Hepatocyte (in vitro differentiated cells): ENCODE data around the gene TMEM26. TPM values are rescaled to one million over a fixed set of nuclear protein-coding genes. Genes with fewer than 3 reads are reported as not detected.

ENCODE experiments used
- DNase-seq: peaks from one replicate; pipeline ENCODE4 v3.0.0-alpha.2; 2016; ENCODE audit warnings: low spot score
- H2AFZ ChIP-seq: fragments of 200-600 bp; sonication (generic); 2 replicates; pipeline ENCODE4 v1.6.0; 2016; ENCODE audit warnings: antibody characterized with exemption, mild to moderate bottlenecking
- H3K27ac ChIP-seq: fragments of 200-600 bp; sonication (generic); 2 replicates; pipeline ENCODE4 v1.5.1; 2016; ENCODE audit warnings: mild to moderate bottlenecking
- H3K27me3 ChIP-seq: fragments of 200-600 bp; sonication (generic); 2 replicates; pipeline ENCODE4 v1.6.1; 2016
- H3K36me3 ChIP-seq: fragments of 200-600 bp; sonication (generic); replicated peaks from 2 replicates; pipeline ENCODE4 v1.5.1; 2016; ENCODE audit warnings: low read depth; ENCODE audit not compliant: insufficient read depth
- H3K4me1 ChIP-seq: fragments of 200-600 bp; sonication (generic); 2 replicates; pipeline ENCODE4 v1.5.1; 2016; ENCODE audit warnings: mild to moderate bottlenecking, moderate library complexity; ENCODE audit not compliant: insufficient read depth
- H3K4me2 ChIP-seq: fragments of 200-600 bp; sonication (generic); 2 replicates; pipeline ENCODE4 v1.6.0; 2016
- H3K4me3 ChIP-seq: fragments of 200-600 bp; sonication (generic); 2 replicates; pipeline ENCODE4 v1.5.1; 2016; ENCODE audit warnings: mild to moderate bottlenecking
- H3K79me2 ChIP-seq: fragments of 200-600 bp; sonication (generic); 2 replicates; pipeline ENCODE4 v1.6.0; 2017; ENCODE audit warnings: mild to moderate bottlenecking
- H3K9me2 ChIP-seq: fragments of 200-600 bp; sonication (generic); replicated peaks from 2 replicates; pipeline ENCODE4 v1.6.0; 2017; ENCODE audit warnings: mild to moderate bottlenecking; ENCODE audit not compliant: insufficient read depth
- H3K9me3 ChIP-seq: fragments of 200-600 bp; sonication (generic); 2 replicates; pipeline ENCODE4 v1.5.1; 2016; ENCODE audit warnings: low read depth, mild to moderate bottlenecking
- H4K20me1 ChIP-seq: fragments of 200-600 bp; sonication (generic); 2 replicates; pipeline ENCODE4 v1.6.0; 2016; ENCODE audit warnings: mild to moderate bottlenecking; ENCODE audit not compliant: insufficient read depth, poor library complexity, severe bottlenecking
- EZH2 ChIP-seq: fragments of 200-600 bp; sonication (generic); IDR thresholded peaks from 2 replicates; pipeline ENCODE4 v1.6.1; 2016; ENCODE audit warnings: antibody characterized with exemption, mild to moderate bottlenecking, borderline replicate concordance
- EZH2phosphoT487 ChIP-seq: fragments of 200-600 bp; sonication (generic); IDR thresholded peaks from one replicate; pipeline ENCODE4 v1.6.1; 2018; ENCODE audit warnings: antibody characterized with exemption, mild to moderate bottlenecking, low read depth, moderate library complexity; ENCODE audit not compliant: unreplicated experiment, severe bottlenecking
- WGBS: methylation state at CpG from one replicate; pipeline ENCODE4 v1.1.6; 2016; ENCODE audit warnings: low lambda C conversion rate; ENCODE audit errors: missing lambda C conversion rate; 5-methylcytosine and 5-hydroxymethylcytosine counted together
- polyA plus RNA-seq: library from polyadenylated mRNA; unstranded; fragments of >200 nt; fragmentation: Nextera tagmentation; extraction: Ambion mirVana; gene quantifications from 2 replicates; pipeline ENCODE4 v1.2.1, GENCODE V29; 2016
- total RNA-seq: library from RNA; depleted of rRNA; stranded (reverse); fragments of >200 nt; gene quantifications from 2 replicates; pipeline ENCODE4 v1.2.3, GENCODE V29; 2014
- TF ChIP-seq, protein P1 (sequence below): fragments of 200-600 bp; sonication (generic); IDR thresholded peaks from 2 replicates; pipeline ENCODE4 v1.5.1; 2016; ENCODE audit warnings: antibody characterized with exemption, mild to moderate bottlenecking; ENCODE audit not compliant: poor library complexity

The TMEM26 gene
- total and polyA plus RNA-seq, 2 experiments from 2014 or later: 0.39 to 3.3 TPM

DNA sequence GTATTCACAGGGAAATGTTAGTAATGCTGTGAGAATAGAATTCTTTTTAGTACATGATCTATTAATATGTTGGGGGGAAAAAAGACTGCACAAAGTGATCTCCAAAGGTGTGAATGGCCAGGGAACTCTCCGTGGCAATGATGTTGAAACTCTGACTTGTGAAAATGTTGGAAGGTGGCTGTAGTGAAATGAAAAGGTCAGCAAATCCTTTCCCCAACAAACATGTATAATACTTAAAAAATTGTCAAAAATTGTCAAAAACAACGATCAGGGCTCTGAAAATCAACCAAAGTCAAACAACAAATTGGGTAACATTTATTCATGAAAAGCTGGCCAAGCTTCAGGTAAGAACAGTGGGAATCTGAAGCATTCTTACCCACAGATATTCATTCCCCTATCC is 35.5 kb downstream of the TMEM26 start:
- Histone ChIP-seq H3K9me3 (no peaks in the 10 kb centered on the region), H3K27me3 (no peaks in the 10 kb centered on the region), H3K4me2 (no peak overlapping the region), H3K27ac (no peak overlapping the region), H2AFZ (no peak overlapping the region), H3K36me3 (no peaks in the 10 kb centered on the region), H3K4me1 (no peaks in the 10 kb centered on the region), H3K79me2 (no peaks in the 10 kb centered on the region), H4K20me1 (no peaks in the 10 kb centered on the region), H3K9me2 (no peaks in the 10 kb centered on the region), H3K4me3 (no peak overlapping the region)
- no peak for DNase-seq
- TF ChIP-seq EZH2phosphoT487 (no peak), EZH2 (no peak)
- TF ChIP-seq, protein P1, sequence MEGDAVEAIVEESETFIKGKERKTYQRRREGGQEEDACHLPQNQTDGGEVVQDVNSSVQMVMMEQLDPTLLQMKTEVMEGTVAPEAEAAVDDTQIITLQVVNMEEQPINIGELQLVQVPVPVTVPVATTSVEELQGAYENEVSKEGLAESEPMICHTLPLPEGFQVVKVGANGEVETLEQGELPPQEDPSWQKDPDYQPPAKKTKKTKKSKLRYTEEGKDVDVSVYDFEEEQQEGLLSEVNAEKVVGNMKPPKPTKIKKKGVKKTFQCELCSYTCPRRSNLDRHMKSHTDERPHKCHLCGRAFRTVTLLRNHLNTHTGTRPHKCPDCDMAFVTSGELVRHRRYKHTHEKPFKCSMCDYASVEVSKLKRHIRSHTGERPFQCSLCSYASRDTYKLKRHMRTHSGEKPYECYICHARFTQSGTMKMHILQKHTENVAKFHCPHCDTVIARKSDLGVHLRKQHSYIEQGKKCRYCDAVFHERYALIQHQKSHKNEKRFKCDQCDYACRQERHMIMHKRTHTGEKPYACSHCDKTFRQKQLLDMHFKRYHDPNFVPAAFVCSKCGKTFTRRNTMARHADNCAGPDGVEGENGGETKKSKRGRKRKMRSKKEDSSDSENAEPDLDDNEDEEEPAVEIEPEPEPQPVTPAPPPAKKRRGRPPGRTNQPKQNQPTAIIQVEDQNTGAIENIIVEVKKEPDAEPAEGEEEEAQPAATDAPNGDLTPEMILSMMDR: no peak
- 69% methylated on average over 2 of the region's 2 CpGs for WGBS

DNA sequence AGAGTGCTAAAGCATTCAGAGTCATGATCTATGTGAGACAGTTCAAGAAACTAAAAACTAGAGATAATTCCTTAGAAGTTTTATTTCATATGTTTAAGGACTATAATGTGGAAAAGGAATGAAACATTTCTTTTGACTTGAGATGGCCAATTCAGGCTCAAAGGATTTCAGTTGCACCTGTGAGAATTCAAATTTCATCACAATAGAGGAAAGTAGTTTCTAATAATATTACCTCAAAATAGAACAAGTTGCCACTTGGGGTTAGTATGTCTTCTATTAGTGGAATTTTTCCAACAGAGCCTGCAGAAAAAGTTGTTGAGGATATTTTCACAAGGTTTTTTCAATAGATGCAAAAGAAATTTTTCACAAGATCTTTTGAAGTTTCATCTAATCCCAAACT is 37.4 kb downstream of the TMEM26 start:
- Histone ChIP-seq H3K79me2 (no peaks in the 10 kb centered on the region), H4K20me1 (no peaks in the 10 kb centered on the region), H3K36me3 (no peaks in the 10 kb centered on the region), H3K4me3 (no peak overlapping the region), H3K4me2 (no peak overlapping the region), H3K27me3 (no peaks in the 10 kb centered on the region), H2AFZ (no peak overlapping the region), H3K27ac (no peak overlapping the region), H3K9me3 (no peaks in the 10 kb centered on the region), H3K4me1 (no peaks in the 10 kb centered on the region), H3K9me2 (no peaks in the 10 kb centered on the region)
- no peak for DNase-seq
- TF ChIP-seq EZH2phosphoT487 (no peak), EZH2 (no peak)
- TF ChIP-seq, protein P1: no peak

DNA sequence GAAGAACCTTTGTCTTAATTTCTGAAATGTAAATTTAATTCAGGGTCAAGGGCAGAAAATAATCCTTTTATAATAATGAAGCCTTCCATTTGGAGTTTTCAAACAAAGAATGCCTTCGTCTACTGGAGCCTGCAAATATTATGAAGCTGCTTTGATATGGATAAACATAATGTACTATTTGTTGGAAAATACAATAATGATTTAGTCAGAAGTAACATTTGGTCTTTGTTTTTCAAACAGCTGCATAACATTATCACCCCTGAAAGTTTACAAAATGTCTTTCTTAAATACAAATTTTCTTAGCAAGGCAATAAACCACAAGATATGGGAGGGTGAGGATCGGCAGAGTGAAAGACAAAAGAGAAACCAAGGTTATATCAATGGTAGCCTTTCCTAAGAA is 41.5 kb downstream of the TMEM26 start:
- peaks cover 5% of the 10 kb centered on the region for H3K4me1 ChIP-seq

More for the DNA sequence above, 41.5 kb downstream of the TMEM26 start:
- WGBS: 70% methylated on average over 2 of the region's 2 CpGs
- TF ChIP-seq, protein P1: no peak
- no peak for TF ChIP-seq EZH2phosphoT487
- TF ChIP-seq EZH2: no peak
- Histone ChIP-seq H3K9me3 (no peaks in the 10 kb centered on the region), H3K27me3 (no peaks in the 10 kb centered on the region), H2AFZ (no peak overlapping the region), H3K79me2 (no peaks in the 10 kb centered on the region), H3K4me2 (no peak overlapping the region), H3K9me2 (no peaks in the 10 kb centered on the region), H4K20me1 (no peaks in the 10 kb centered on the region), H3K36me3 (no peaks in the 10 kb centered on the region), H3K27ac (no peak overlapping the region), H3K4me3 (no peak overlapping the region)
- DNase-seq: no peak
